HAP-1 (cell line): ENCODE measurements around the gene BCAS3.
"Not testable (repeated sequence)": the region's sequence is repeated elsewhere in the genome, so short reads cannot be mapped to it uniquely, and the experiment has no call there.

ENCODE experiments used
- DNase-seq, 2 experiments: peaks; one replicate each; pipeline ENCODE4 v3.0.0-alpha.2; 2016 to 2020; ENCODE audit warnings: low spot score in 2 of 2
- H3K27me3 ChIP-seq: fragments of 250-450 bp; sonication (Bioruptor Pico); 2 replicates; pipeline ENCODE4 v1.5.1; 2020; ENCODE audit warnings: low read depth, mild to moderate bottlenecking, moderate library complexity
- H3K36me3 ChIP-seq: fragments of 250-450 bp; sonication (Bioruptor Pico); replicated peaks from 2 replicates; pipeline ENCODE4 v1.5.1; 2020; ENCODE audit warnings: mild to moderate bottlenecking
- H3K4me1 ChIP-seq: fragments of 250-450 bp; sonication (Bioruptor Pico); 2 replicates; pipeline ENCODE4 v1.5.1; 2020; ENCODE audit warnings: mild to moderate bottlenecking
- H3K4me3 ChIP-seq: fragments of 250-450 bp; sonication (Bioruptor Pico); 2 replicates; pipeline ENCODE4 v1.5.1; 2020; ENCODE audit warnings: mild to moderate bottlenecking, moderate library complexity
- H3K9me3 ChIP-seq: fragments of 250-450 bp; sonication (Bioruptor Pico); 2 replicates; pipeline ENCODE4 v1.5.1; 2020; ENCODE audit warnings: mild to moderate bottlenecking, moderate library complexity
- in situ Hi-C: fragments of 300-500 bp; cut with MboI; formaldehyde crosslinking; loops from 3 replicates; pipeline ENCODE4 v1.14.3; 2020; ENCODE audit warnings: low sequenced_read_pairs, inconsistent platforms, mixed read lengths

BCAS3 gene

DNA sequence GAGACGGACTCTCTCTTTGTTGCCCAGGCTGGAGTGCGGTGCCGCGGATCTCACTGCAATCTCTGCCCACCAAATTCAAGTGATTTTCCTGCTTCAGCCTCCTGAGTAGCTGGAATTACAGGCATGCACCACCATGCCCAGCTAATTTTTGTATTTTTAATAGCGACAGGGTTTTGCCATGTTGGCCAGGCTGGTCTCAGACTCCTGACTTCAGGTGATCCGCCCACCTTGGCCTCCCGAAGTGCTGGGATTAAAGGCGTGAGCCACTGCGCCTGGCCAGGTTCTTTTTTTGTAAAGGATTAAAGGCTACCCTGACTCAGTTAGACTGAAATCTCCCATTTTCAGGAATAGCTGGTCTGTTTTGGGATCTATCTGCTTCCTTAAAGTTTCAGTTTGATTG is 681.9 kb downstream of the BCAS3 start:
- in situ Hi-C loops = not testable (repeated sequence)

DNA sequence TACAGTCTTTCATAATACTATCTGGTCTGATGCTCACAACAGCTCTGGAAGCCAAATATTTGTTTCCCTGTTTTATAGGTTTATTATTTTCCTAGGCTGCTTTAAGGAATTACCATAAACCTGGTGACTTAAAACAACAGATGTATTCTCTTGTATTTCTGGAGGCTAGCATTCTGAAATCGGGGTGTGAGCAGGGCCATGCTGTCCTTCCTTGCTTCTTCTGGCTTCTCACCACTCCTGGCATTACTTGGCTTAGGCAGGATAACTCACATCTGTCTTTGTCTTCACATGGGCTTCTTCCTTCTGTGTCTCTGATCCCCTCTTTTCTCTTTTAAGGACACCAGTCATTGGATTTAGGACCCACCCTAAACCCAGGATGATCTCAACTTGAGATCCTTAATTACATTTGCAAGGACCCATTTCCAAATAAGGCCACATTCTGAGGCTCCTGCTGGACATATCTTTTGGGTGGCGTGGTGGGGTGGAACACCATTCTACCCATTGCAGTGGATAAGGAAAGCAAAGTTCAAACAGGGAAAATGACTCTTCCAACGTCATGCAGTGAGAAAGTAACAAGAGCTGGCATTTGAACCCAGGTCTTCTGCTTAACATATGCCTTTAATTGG is 682.8 kb downstream of the BCAS3 start:
- Histone ChIP-seq H3K36me3 (no peaks in the 10 kb centered on the region), H3K4me3 (no peak overlapping the region), H3K27me3 (no peaks in the 10 kb centered on the region), H3K9me3 (no peaks in the 10 kb centered on the region), H3K4me1 (no peaks in the 10 kb centered on the region)
- in situ Hi-C loops = no loop called here
- no peak for DNase-seq

More for the DNA sequence above, 681.9 kb downstream of the BCAS3 start:
- DNase-seq, H3K4me3 ChIP-seq, H3K27me3 ChIP-seq, H3K4me1 ChIP-seq, H3K9me3 ChIP-seq, H3K36me3 ChIP-seq: not testable (repeated sequence)

DNA sequence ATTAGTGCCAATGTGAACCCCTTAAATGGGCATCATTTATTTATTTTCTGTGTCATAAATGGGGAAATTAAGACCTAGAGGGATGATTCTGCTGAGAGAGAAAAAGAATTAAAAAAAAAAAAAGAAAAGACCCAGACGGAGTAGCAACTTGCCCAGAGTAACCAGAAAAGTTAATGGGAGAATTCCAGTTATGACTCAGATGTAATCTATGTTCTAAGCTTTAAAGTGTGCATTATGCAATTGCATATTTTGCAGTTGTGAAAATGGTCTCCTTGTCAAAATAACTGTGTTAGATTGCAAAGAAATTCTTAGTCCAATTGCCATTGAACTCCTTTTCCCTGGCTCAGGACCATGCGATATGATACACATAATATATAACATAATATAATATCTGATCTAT is 683.4 kb downstream of the BCAS3 start:
- DNase-seq = no peak
- H3K4me1 ChIP-seq = no peaks in the 10 kb centered on the region
- no peaks in the 10 kb centered on the region for H3K9me3 ChIP-seq
- in situ Hi-C loops = no loop called here
- no peaks in the 10 kb centered on the region for H3K27me3 ChIP-seq
- no peak overlapping the region for H3K4me3 ChIP-seq
- H3K36me3 ChIP-seq = no peaks in the 10 kb centered on the region

DNA sequence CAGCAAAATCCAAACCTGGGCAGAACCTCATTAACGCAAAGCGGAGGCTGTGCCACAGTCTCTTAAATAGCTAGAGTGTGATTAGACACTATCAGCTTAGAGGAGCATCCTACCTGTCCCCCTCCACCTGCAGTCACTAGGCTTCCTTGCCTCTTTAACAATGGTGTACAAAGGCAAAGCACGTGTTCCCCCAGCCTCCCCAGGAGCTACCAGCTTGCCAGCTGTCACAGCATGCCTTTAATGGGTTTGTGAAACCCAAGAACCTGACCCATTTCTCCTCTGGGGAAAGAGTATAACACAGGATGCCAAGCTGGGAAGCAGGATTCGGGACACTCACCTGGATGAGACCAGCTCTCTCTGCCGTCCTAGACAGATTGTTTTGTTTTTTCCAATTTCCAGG is 684.7 kb downstream of the BCAS3 start:
- no peak for DNase-seq
- Histone ChIP-seq H3K4me1 (no peaks in the 10 kb centered on the region), H3K27me3 (no peaks in the 10 kb centered on the region), H3K36me3 (no peaks in the 10 kb centered on the region), H3K9me3 (no peaks in the 10 kb centered on the region), H3K4me3 (no peak overlapping the region)
- in situ Hi-C loops = no loop called here

DNA sequence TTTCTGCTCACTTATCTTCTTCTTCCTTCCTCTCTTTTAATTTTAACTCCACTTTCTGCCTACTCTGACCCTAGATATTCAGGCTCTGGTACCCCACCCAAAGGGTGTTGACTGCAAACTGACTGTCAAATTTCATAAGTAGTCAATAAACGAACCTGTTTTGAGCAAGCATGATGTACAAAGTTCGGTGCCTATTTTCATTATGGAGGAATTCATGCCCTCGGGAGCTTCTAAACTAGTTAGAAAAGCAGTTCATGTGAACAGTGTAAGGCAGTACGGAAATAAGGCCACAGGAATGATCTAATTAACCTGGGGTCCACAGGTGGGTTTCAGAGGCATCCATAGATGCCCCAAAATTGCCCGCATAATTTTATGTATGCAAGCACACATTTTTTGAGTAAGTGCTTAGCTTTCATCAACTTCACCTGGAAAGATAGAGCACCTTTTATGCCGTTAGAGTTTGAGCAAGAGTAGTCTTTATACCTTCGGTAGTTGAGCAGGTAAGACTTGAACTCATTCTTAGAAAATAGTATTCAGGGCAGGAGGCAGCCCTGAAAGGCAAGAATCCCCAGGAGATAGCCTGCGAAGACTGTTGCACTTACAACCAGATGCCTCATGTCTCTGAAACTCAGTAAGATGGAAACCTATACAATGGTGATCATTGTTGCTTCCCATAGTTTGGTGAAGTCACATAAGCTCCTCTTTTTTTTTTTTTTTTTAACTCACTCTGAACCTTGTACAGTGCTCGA is 685.4 kb downstream of the BCAS3 start:
- Histone ChIP-seq H3K27me3 (no peaks in the 10 kb centered on the region), H3K4me1 (no peaks in the 10 kb centered on the region), H3K36me3 (no peaks in the 10 kb centered on the region), H3K4me3 (no peak overlapping the region), H3K9me3 (no peaks in the 10 kb centered on the region)
- in situ Hi-C loops = no loop called here
- DNase-seq = no peak

DNA sequence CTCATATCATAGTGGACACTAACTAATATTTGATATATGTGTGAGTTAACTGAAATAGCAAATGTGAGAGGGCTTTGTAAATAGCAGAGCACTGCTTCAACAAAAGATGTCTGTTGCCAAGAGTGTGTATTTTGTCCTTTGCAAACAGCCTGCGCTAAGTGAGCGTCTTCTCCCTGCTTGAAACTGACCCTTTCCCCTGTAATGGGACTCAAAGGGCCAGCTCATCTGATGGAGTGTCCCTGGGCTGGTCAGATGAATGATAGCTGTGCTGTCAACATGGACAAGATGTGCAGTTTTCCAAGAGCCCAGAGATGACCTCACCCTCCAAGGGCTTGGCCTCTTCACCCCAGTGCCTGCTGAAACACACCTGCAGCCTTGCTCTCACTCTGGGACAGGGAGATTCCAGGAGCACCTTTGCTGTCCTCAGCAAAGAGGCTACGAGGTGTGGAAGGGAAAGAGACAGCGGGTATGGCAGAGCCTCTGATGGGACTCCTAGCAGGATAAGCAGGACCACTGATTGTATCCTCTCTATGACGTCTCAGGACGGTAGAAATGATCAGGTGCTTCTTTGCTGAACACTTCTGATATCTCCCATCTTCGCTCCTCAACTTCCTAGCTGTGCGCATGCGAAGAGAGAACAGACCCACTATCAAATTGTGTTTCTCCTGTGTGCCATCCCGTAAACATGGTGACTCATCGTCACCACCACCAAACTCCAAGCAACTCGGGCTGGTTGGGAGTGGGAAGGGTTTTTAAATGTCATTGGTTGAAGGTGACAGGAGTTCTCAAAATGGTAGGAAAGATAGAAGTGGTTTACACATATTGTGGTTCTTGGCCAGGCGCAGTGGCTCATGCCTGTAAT is 686.2 kb downstream of the BCAS3 start:
- Histone ChIP-seq H3K36me3 (no peaks in the 10 kb centered on the region), H3K27me3 (no peaks in the 10 kb centered on the region), H3K4me1 (no peaks in the 10 kb centered on the region), H3K4me3 (no peak overlapping the region), H3K9me3 (no peaks in the 10 kb centered on the region)
- in situ Hi-C loops = no loop called here
- no peak for DNase-seq

DNA sequence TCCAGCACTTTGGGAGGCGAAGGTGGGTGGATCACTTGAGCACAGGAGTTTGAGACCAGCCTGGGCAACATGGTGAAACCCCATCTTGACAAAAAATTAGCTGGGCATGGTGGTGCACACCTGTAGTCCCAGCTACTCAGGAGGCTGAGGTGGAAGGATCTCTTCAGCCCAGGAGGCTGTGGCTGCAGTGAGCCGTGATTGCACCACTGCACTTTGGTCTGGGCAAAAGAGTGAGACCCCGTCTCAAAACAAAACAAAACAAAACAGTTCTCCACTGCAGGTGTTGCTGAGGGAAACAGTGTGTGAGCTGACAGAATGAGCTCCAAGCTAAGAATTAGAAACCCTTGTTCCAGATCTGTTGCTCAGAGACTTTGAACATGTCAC is 686.8 kb downstream of the BCAS3 start:
- no peaks in the 10 kb centered on the region for H3K27me3 ChIP-seq
- no peaks in the 10 kb centered on the region for H3K36me3 ChIP-seq
- in situ Hi-C loops = no loop called here
- no peaks in the 10 kb centered on the region for H3K4me1 ChIP-seq
- H3K9me3 ChIP-seq = no peaks in the 10 kb centered on the region
- no peak for DNase-seq
- no peak overlapping the region for H3K4me3 ChIP-seq

DNA sequence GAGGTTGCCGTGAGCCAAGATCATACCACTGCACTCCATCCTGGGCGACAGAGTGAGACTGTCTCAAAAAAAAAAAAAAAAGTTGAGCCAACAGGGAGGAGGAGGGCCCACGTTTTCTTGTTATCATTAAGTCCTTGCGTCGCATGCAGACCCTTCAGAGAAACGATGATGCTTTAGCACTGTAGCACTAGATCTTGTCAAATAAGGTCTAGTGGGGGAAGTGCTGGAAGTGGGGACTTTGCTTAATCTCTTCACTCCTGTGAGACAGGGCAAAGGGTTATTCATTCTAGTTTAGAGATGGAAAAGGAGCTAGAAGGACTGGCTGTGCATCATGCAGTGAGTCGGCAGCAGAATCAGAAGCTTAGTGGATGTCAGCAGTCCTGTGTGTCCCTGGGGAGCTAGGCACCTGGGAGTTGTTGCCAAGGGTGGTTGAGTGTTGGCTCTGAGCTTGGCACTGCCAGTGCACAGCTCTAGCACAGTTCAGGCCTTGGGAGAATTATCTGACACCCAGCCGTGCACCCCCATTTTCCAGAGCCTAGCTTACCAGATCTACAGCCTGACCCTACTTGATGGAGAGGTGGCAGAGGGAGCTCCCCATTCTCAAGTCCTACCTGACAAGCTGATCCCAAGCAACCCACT is 688.5 kb downstream of the BCAS3 start:
- in situ Hi-C loops = no loop called here

DNA sequence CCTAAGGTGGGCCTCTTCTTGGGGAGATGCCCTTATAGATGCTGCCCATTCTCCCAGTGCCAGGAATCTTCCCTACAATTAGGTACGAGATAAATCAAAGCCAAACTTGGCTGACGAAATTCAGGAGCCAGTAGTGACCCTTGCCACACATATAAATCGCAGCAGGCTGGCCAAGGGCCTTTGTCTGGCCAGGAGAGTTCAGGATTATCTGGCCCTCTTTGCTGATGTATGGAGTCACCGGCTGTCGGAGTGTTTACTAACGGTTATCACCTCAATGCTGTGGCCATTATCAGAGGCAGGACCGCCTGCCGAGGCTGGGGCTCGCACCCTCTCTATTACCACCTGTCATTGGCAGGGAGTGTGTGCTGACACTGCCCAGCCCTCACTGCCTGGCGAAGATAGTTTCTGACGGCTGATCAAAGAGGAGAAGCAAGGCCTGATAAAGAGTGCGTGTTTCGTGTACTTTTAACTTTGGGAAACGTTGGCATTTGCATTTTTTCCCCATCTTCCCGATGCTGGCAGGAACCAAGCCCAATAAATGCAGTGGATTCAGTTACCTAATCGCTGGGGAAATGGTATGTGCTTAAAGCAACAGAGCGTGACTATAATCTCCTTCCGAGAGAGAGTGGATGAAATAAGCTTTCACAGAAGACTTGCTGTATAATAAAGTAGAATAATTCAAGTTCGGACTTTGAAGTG is 689.2 kb downstream of the BCAS3 start:
- Histone ChIP-seq H3K4me3 (no peak overlapping the region), H3K4me1 (no peaks in the 10 kb centered on the region), H3K9me3 (no peaks in the 10 kb centered on the region), H3K27me3 (no peaks in the 10 kb centered on the region), H3K36me3 (no peaks in the 10 kb centered on the region)
- no peak for DNase-seq
- in situ Hi-C loops = no loop called here

More for the DNA sequence above, 688.5 kb downstream of the BCAS3 start:
- H3K4me1 ChIP-seq = no peaks in the 10 kb centered on the region
- no peaks in the 10 kb centered on the region for H3K36me3 ChIP-seq
- H3K27me3 ChIP-seq = no peaks in the 10 kb centered on the region
- no peaks in the 10 kb centered on the region for H3K9me3 ChIP-seq
- no peak overlapping the region for H3K4me3 ChIP-seq
- DNase-seq = no peak

DNA sequence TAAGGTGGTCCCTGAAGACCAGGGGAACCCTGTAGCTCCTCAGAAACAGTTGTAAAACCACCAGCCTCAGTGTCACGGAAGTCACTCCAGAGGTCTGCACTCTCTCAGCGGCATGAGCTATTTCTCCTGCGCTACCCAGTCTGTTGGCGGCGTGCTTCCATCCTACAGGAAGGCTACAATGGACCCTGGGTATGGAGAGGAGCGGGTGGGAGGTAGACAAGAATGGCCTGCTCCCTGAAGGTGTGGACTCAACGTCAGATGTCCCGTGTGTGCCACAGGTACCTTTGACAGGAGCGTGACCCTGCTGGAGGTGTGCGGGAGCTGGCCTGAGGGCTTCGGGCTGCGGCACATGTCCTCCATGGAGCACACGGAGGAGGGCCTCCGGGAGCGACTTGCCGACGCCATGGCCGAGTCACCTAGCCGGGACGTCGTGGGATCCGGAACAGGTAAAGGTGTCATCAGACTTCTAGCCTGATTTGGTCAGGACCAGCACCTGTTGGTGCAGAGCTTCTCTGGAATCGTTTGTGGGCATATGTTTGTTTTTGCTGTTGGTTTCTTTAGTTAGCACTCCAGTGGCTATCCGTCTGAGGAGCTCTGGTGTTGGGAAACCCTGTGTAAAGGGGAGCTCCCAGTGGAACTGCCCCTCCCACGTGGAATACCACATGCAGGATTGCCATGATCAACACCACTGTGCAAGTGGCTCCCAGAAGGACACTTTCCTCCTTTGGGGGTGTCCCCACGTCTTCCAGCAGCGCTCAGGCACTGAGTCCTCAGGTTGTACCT is 690.6 kb downstream of the BCAS3 start:
- DNase-seq = no peak
- Histone ChIP-seq H3K9me3 (no peaks in the 10 kb centered on the region), H3K4me1 (no peaks in the 10 kb centered on the region), H3K27me3 (no peaks in the 10 kb centered on the region), H3K36me3 (no peaks in the 10 kb centered on the region), H3K4me3 (no peak overlapping the region)
- in situ Hi-C loops = no loop called here

DNA sequence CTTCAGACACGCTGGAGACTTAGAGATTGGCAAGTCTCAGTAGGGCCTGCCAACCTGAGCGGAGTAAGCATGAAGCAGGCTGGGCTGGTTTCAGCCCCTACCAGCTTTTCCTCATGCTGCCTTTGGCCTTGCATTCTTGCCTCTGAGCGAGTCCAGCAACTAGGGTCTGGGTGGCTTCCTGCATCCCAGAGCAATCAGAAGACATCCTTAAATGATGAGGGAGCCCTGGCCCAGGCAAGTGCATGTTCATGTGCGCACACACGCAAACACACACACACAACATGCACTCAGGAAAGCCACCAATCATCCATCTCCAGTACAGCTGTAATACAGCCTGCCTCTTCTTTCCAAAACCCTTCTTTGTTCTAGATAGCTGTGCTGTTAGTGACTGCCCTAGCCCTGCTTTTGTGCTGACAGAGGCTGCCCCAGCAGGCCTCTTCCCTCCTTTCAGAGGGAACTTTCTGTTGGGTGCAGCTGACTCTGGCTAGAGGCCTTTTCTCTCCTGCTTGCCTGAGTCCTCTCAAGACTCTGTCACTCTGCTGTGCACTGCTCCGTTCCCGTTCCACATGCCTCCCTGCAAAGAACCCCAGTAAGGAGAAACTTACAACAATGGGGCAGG is 691.3 kb downstream of the BCAS3 start:
- DNase-seq = no peak
- in situ Hi-C loops = no loop called here

DNA sequence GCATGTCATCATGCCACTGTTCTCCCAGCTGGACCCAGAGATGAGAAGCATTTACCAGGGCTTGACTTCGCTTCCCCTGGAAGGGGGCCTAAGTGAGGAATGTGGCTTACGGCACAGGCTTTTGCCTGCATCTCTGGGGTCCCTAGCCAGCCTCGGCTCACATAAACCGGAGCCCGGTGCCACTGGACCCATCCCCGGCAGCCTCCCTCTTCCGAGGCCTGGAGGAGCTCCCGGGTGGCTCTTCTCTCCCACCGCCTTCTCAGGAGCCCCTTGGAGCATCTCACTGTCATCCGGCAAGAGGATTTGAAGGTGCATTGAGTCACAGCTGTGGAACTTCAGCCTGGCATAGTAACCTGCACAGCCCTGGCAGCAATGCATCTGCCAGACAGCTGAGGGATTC is 692.1 kb downstream of the BCAS3 start:
- Histone ChIP-seq H3K36me3 (no peaks in the 10 kb centered on the region), H3K9me3 (no peaks in the 10 kb centered on the region), H3K4me1 (peaks cover 7% of the 10 kb centered on the region), H3K27me3 (no peaks in the 10 kb centered on the region), H3K4me3 (no peak overlapping the region)
- DNase-seq = no peak
- in situ Hi-C loops = no loop called here

More for the DNA sequence above, 691.3 kb downstream of the BCAS3 start:
- Histone ChIP-seq H3K9me3 (no peaks in the 10 kb centered on the region), H3K27me3 (no peaks in the 10 kb centered on the region), H3K36me3 (no peaks in the 10 kb centered on the region), H3K4me1 (no peaks in the 10 kb centered on the region), H3K4me3 (no peak overlapping the region)
